BLaER1 (cell line): Measurements from ENCODE around the gene AP5B1.

Experiments
- H3K27ac ChIP-seq: shearing (Covaris generic); formaldehyde crosslinking; 2 replicates; pipeline ENCODE4 v1.8.1; 2022
- H3K27me3 ChIP-seq: shearing (Covaris generic); formaldehyde crosslinking; 2 replicates; pipeline ENCODE4 v1.8.1; 2022
- H3K36me3 ChIP-seq: shearing (Covaris generic); formaldehyde crosslinking; 2 replicates; pipeline ENCODE4 v1.8.1; 2022
- H3K4me1 ChIP-seq: shearing (Covaris generic); formaldehyde crosslinking; 2 replicates; pipeline ENCODE4 v1.8.1; 2022
- H3K4me2 ChIP-seq: shearing (Covaris generic); formaldehyde crosslinking; 2 replicates; pipeline ENCODE4 v1.8.1; 2022
- H3K4me3 ChIP-seq: shearing (Covaris generic); formaldehyde crosslinking; 2 replicates; pipeline ENCODE4 v1.8.1; 2022
- H3K9ac ChIP-seq: shearing (Covaris generic); formaldehyde crosslinking; 2 replicates; pipeline ENCODE4 v1.8.1; 2022
- H3K9me3 ChIP-seq: shearing (Covaris generic); formaldehyde crosslinking; 2 replicates; pipeline ENCODE4 v1.8.1; 2022
- H4K20me1 ChIP-seq: shearing (Covaris generic); formaldehyde crosslinking; 2 replicates; pipeline ENCODE4 v1.8.1; 2022
- Cebpa-rat ChIP-seq: shearing (Covaris generic); IDR thresholded peaks from 2 replicates; pipeline ENCODE4 v1.8.1; 2022

Gene AP5B1

GRCh38 chr11:65801153-65801987 lies 20.6 kb upstream of the AP5B1 start:
- peaks cover 20% of the 10 kb centered on the region for H3K27me3 ChIP-seq
- no peak overlapping the region for H3K4me2 ChIP-seq
- H3K4me3 ChIP-seq, result no peak overlapping the region
- TF ChIP-seq Cebpa-rat, result no peak
- H4K20me1 ChIP-seq, result no peaks in the 10 kb centered on the region
- H3K27ac ChIP-seq, result no peak overlapping the region
- H3K9me3 ChIP-seq, result no peaks in the 10 kb centered on the region
- no peaks in the 10 kb centered on the region for H3K36me3 ChIP-seq
- no peak overlapping the region for H3K9ac ChIP-seq
- no peaks in the 10 kb centered on the region for H3K4me1 ChIP-seq

- H3K36me3 ChIP-seq, result no peaks in the 10 kb centered on the region
- H3K4me1 ChIP-seq, result no peaks in the 10 kb centered on the region
- TF ChIP-seq Cebpa-rat, result no peak
- no peaks in the 10 kb centered on the region for H4K20me1 ChIP-seq
- H3K27me3 ChIP-seq, result peaks cover 13% of the 10 kb centered on the region
- H3K9ac ChIP-seq, result no peak overlapping the region
- no peak overlapping the region for H3K4me2 ChIP-seq
- no peak overlapping the region for H3K27ac ChIP-seq
- no peaks in the 10 kb centered on the region for H3K9me3 ChIP-seq
- H3K4me3 ChIP-seq, result no peak overlapping the region
These were observed 18.1 kb upstream of the AP5B1 start for GRCh38 chr11:65798882-65799281.

- TF ChIP-seq Cebpa-rat, result no peak
- Histone ChIP-seq H3K27me3 (peaks cover 2% of the 10 kb centered on the region; the same call in 1 of the 2 replicates), H3K4me1 (0 out of 2 replicates have a peak, but pooled peaks cover 1% of the 10 kb centered on the region), H3K27ac (no peak overlapping the region), H3K4me2 (no peak overlapping the region), H3K9me3 (no peaks in the 10 kb centered on the region), H3K4me3 (no peak overlapping the region), H4K20me1 (no peaks in the 10 kb centered on the region), H3K9ac (no peak overlapping the region), H3K36me3 (no peaks in the 10 kb centered on the region)
These were observed 16.9 kb upstream of the AP5B1 start for GRCh38 chr11:65797711-65798110.

- Histone ChIP-seq H3K36me3 (no peaks in the 10 kb centered on the region), H4K20me1 (no peaks in the 10 kb centered on the region), H3K27ac (no peak overlapping the region), H3K9me3 (no peaks in the 10 kb centered on the region), H3K4me2 (no peak overlapping the region), H3K4me3 (no peak overlapping the region), H3K27me3 (no peaks in the 10 kb centered on the region), H3K4me1 (peaks cover 9% of the 10 kb centered on the region), H3K9ac (no peak overlapping the region)
- TF ChIP-seq Cebpa-rat, result no peak
These were observed 16.2 kb upstream of the AP5B1 start for GRCh38 chr11:65796726-65797601.

- Histone ChIP-seq H3K4me3 (no peak overlapping the region), H3K4me2 (no peak overlapping the region), H3K27me3 (peaks cover 6% of the 10 kb centered on the region; the same call in 1 of the 2 replicates), H4K20me1 (no peaks in the 10 kb centered on the region), H3K9ac (no peak overlapping the region), H3K27ac (no peak overlapping the region), H3K9me3 (no peaks in the 10 kb centered on the region), H3K4me1 (peaks cover 29% of the 10 kb centered on the region), H3K36me3 (no peaks in the 10 kb centered on the region)
- TF ChIP-seq Cebpa-rat, result no peak
These were observed 14.1 kb upstream of the AP5B1 start for GRCh38 chr11:65794570-65795510.

GRCh38 chr11:65793625-65794400 lies 13.0 kb upstream of the AP5B1 start:
- no peak overlapping the region for H3K4me2 ChIP-seq
- no peak overlapping the region for H3K4me3 ChIP-seq
- TF ChIP-seq Cebpa-rat, result no peak
- H3K27ac ChIP-seq, result no peak overlapping the region
- H3K27me3 ChIP-seq, result peaks cover 16% of the 10 kb centered on the region
- H3K9ac ChIP-seq, result no peak overlapping the region
- H4K20me1 ChIP-seq, result no peaks in the 10 kb centered on the region
- no peaks in the 10 kb centered on the region for H3K36me3 ChIP-seq
- H3K4me1 ChIP-seq, result peaks cover 39% of the 10 kb centered on the region
- H3K9me3 ChIP-seq, result no peaks in the 10 kb centered on the region

- no peaks in the 10 kb centered on the region for H3K36me3 ChIP-seq
- H3K9ac ChIP-seq, result no peak overlapping the region
- peaks cover 45% of the 10 kb centered on the region for H3K4me1 ChIP-seq
- no peak for TF ChIP-seq Cebpa-rat
- H3K27me3 ChIP-seq, result peaks cover 22% of the 10 kb centered on the region
- no peaks in the 10 kb centered on the region for H3K9me3 ChIP-seq
- H3K4me2 ChIP-seq, result no peak overlapping the region
- 0 out of 2 replicates have a peak, but pooled peaks cover 5% of the 10 kb centered on the region for H4K20me1 ChIP-seq
- no peak overlapping the region for H3K4me3 ChIP-seq
- no peak overlapping the region for H3K27ac ChIP-seq
These were observed 12.4 kb upstream of the AP5B1 start for GRCh38 chr11:65793144-65793581.

- Histone ChIP-seq H3K9me3 (no peaks in the 10 kb centered on the region), H3K9ac (no peak overlapping the region), H3K27ac (no peak overlapping the region)
These were observed 11.7 kb upstream of the AP5B1 start for GRCh38 chr11:65792456-65792855.

More at GRCh38 chr11:65792456-65792855, 11.7 kb upstream of the AP5B1 start:
- Histone ChIP-seq H4K20me1 (peaks cover 10% of the 10 kb centered on the region; the same call in 1 of the 2 replicates), H3K4me1 (peaks cover 52% of the 10 kb centered on the region), H3K27me3 (peaks cover 29% of the 10 kb centered on the region), H3K4me3 (no peak overlapping the region), H3K4me2 (peak overlapping the region; percentile 79), H3K36me3 (no peaks in the 10 kb centered on the region)
- no peak for TF ChIP-seq Cebpa-rat
